Endothelial cell of umbilical vein (primary cell): ENCODE data around the gene MRPS18B. TPM values are rescaled to one million over a fixed set of nuclear protein-coding genes. Genes with fewer than 3 reads are reported as not detected.

Experiments
- BruUV-seq: library from RNA; stranded (reverse); fragments of 400-500 nt; replicated peaks from 2 replicates; lab custom pipeline; 2021; lab: Mats Ljungman, UMichigan
- CTCF ChIA-PET: fragments of 300-600, 350-600 bp; sonication (Branson Sonifier 250); formaldehyde crosslinking; loops from one replicate; lab custom pipeline; 2021; ENCODE audit warnings: antibody characterized with exemption, inconsistent platforms; lab: Charles Lee
- POLR2A ChIA-PET: fragments of 300-600, 350-600 bp; sonication (Branson Sonifier 250); formaldehyde crosslinking; loops from one replicate; lab custom pipeline; 2021; ENCODE audit warnings: antibody characterized with exemption, inconsistent platforms; lab: Charles Lee
- DNase-seq: peaks from one replicate; pipeline ENCODE4 v3.0.0-alpha.2; 2011; ENCODE audit warnings: low read depth, low spot score
- FAIRE-seq: peaks from 2 replicates; lab custom pipeline; 2011; peaks lifted over from hg19 to GRCh38; lab: Jason Lieb, UNC
- H2AFZ ChIP-seq: 2 replicates; pipeline ENCODE4 v1.6.0; 2012; ENCODE audit warnings: low read depth, low read length, control low read depth, inconsistent platforms
- H3K27ac ChIP-seq: 2 replicates; pipeline ENCODE4 v1.5.1; 2011; ENCODE audit warnings: low read depth, mild to moderate bottlenecking, control low read depth, low read length, moderate library complexity; ENCODE audit not compliant: insufficient read depth
- H3K27me3 ChIP-seq, 2 experiments: 2 replicates each; pipeline versions ENCODE4 v1.6.0 to v1.6.1; 2011; ENCODE audit warnings: low read length in 2 of 2, mixed read lengths in 1 of 2; ENCODE audit not compliant: control insufficient read depth in 2 of 2, insufficient read depth in 2 of 2
- H3K36me3 ChIP-seq, 2 experiments: 2 replicates in 1 of 2; 3 replicates in 1 of 2; pipeline ENCODE4 v1.5.1; 2011; ENCODE audit warnings: low read length in 2 of 2, mild to moderate bottlenecking in 1 of 2, moderate library complexity in 1 of 2; ENCODE audit not compliant: control insufficient read depth in 2 of 2, insufficient read depth in 2 of 2; ENCODE audit errors: extremely low read depth in 1 of 2
- H3K4me1 ChIP-seq: 3 replicates; pipeline ENCODE4 v1.5.1; 2011; ENCODE audit warnings: mild to moderate bottlenecking, low read length; ENCODE audit not compliant: control insufficient read depth, insufficient read depth; ENCODE audit errors: extremely low read depth
- H3K4me2 ChIP-seq: 2 replicates; pipeline ENCODE4 v1.6.1; 2011; ENCODE audit warnings: low read length, control low read depth, mixed read lengths; ENCODE audit not compliant: insufficient read depth
- H3K4me3 ChIP-seq, 3 experiments: fragments of 200-600 bp in 1 of 3; sonication (generic), shearing (Covaris generic) in 1 of 3; replicated peaks in 1 of 3; 2 replicates each; pipeline ENCODE4 v1.5.1; 2011 to 2016; ENCODE audit warnings: control low read depth in 3 of 3, low read length in 3 of 3, mild to moderate bottlenecking in 2 of 3, inconsistent platforms in 1 of 3, low read depth in 1 of 3, moderate library complexity in 1 of 3; ENCODE audit not compliant: insufficient read depth in 1 of 3
- H3K79me2 ChIP-seq: 2 replicates; pipeline ENCODE4 v1.6.0; 2012; ENCODE audit warnings: low read length, inconsistent platforms; ENCODE audit not compliant: control insufficient read depth, insufficient read depth
- H3K9ac ChIP-seq: replicated peaks from 2 replicates; pipeline ENCODE3; 2011; ENCODE audit warnings: low read length, control low read depth; ENCODE audit not compliant: insufficient read depth; ENCODE audit errors: extremely low read depth
- H3K9me1 ChIP-seq: replicated peaks from 3 replicates; pipeline ENCODE4 v1.6.0; 2011; ENCODE audit warnings: mild to moderate bottlenecking, low read length; ENCODE audit not compliant: control insufficient read depth, insufficient read depth; ENCODE audit errors: extremely low read depth
- H3K9me3 ChIP-seq: replicated peaks from 2 replicates; pipeline ENCODE4 v1.5.1; 2012; ENCODE audit warnings: low read length, inconsistent platforms; ENCODE audit not compliant: control insufficient read depth, insufficient read depth
- H4K20me1 ChIP-seq: replicated peaks from 2 replicates; pipeline ENCODE3; 2011; ENCODE audit warnings: mild to moderate bottlenecking, low read length; ENCODE audit not compliant: control insufficient read depth, insufficient read depth; ENCODE audit errors: extremely low read depth
- EZH2 ChIP-seq: IDR thresholded peaks from 2 replicates; pipeline ENCODE4 v1.6.1; 2012; ENCODE audit warnings: borderline replicate concordance, low read depth, mild to moderate bottlenecking, moderate library complexity, low read length, inconsistent platforms; ENCODE audit not compliant: severe bottlenecking
- FOS ChIP-seq: IDR thresholded peaks from 2 replicates; pipeline ENCODE4 v1.6.1; 2011; ENCODE audit warnings: mild to moderate bottlenecking, low read length, moderate library complexity, borderline replicate concordance; ENCODE audit not compliant: insufficient read depth
- GATA2 ChIP-seq: IDR thresholded peaks from 2 replicates; pipeline ENCODE4 v1.7.0; 2011; ENCODE audit warnings: low read depth, mild to moderate bottlenecking, moderate library complexity, mixed read lengths, low read length; ENCODE audit not compliant: insufficient read length, insufficient read depth
- JUN ChIP-seq: IDR thresholded peaks from 2 replicates; pipeline ENCODE4 v1.6.1; 2011; ENCODE audit warnings: borderline replicate concordance, low read depth; ENCODE audit not compliant: insufficient read length, insufficient read depth
- MYC ChIP-seq: IDR thresholded peaks from one replicate; pipeline ENCODE4 v1.6.1; 2011; ENCODE audit warnings: mild to moderate bottlenecking, low read depth, low read length
- POLR2A ChIP-seq: IDR thresholded peaks from 2 replicates; pipeline ENCODE4 v1.6.1; 2012; ENCODE audit warnings: low read depth, mild to moderate bottlenecking, control low read depth, low read length
- POLR2AphosphoS5 ChIP-seq: IDR thresholded peaks from 2 replicates; pipeline ENCODE4 v1.6.1; 2012; ENCODE audit warnings: low read depth, mild to moderate bottlenecking, control low read depth, low read length, moderate library complexity; ENCODE audit not compliant: insufficient read depth
- dilution Hi-C: fragments of 300-500 bp; cut with MboI; formaldehyde crosslinking; loops from one replicate; pipeline ENCODE4 v1.15.0; 2019; ENCODE audit warnings: low sequenced_read_pairs; ENCODE audit not compliant: extremely low pct_ligation_motif_present
- intact Hi-C: fragments of 100-400 bp; cut with micrococcal nuclease; formaldehyde crosslinking; loops from one replicate; pipeline ENCODE4 v1.10.0; 2022
- polyA plus RNA-seq, 4 experiments: library from polyadenylated mRNA; depleted of rRNA in 3 of 4; stranded (reverse) in 3 of 4; unstranded in 1 of 4; fragments of >200 nt; gene quantifications; 2 replicates each; pipeline versions ENCODE4 v1.2.1 to v1.2.3, GENCODE V29; 2011 to 2012; ENCODE audit warnings: missing spikeins in 1 of 4
- total RNA-seq: library from RNA; stranded (reverse); gene quantifications from 2 replicates; pipeline ENCODE4 v1.2.3, GENCODE V29; 2021
- TF ChIP-seq, protein P1 (sequence below): IDR thresholded peaks from 2 replicates; pipeline ENCODE4 v1.6.1; 2011; ENCODE audit not compliant: insufficient read depth, insufficient read length
- TF ChIP-seq, protein P2 (sequence below), 2 donors: IDR thresholded peaks; 1 replicate in 1 of 2; 2 replicates in 1 of 2; pipeline ENCODE4 v1.5.1; 2011; ENCODE audit warnings: low read length in 2 of 2, mild to moderate bottlenecking in 2 of 2, moderate library complexity in 2 of 2, control low read depth in 1 of 2, inconsistent platforms in 1 of 2, low read depth in 1 of 2; ENCODE audit not compliant: insufficient read depth in 1 of 2; ENCODE audit errors: extremely low read depth in 1 of 2

Gene MRPS18B
- total and polyA plus RNA-seq, 2 donors (not counting 3 experiments of a cell fraction or from before 2014, with no cell fraction given) = 32.6 to 49.1 TPM

DNA sequence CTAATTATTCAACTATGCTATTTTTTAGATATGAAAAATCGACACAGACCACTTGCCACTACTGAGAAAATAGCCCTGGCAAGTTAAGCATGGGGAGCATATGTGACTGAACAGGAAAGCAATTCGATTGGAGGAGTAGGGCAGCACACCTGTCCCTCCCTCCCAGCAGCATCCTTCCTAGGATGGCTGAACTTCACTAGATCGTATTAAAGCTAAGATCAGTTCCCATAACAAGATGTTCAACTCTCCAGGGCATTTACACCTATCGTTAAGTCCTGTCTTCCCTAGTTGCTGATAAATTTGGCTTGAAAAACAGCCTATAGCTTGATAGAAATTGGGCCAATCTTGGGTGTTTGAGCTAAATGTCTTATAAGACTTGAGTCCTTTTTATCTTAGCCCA is 7.6 kb upstream of the MRPS18B start:
- no peaks in the 10 kb centered on the region for H4K20me1 ChIP-seq
- POLR2A ChIA-PET = no interaction called here
- H3K4me3 ChIP-seq = no peak overlapping the region
- FAIRE-seq = no peak
- H2AFZ ChIP-seq = no peak overlapping the region
- dilution Hi-C loops (no loop called here), intact Hi-C loops (loop anchor here (5.0 kb wide), 1 partner anchor 128 kb away; no protein-coding TSS in a partner anchor)
- peaks cover 12% of the 10 kb centered on the region for H3K79me2 ChIP-seq
- H3K4me2 ChIP-seq = no peak overlapping the region
- H3K36me3 ChIP-seq = peaks cover 21 to 22% of the 10 kb centered on the region in 2 experiments
- H3K9me1 ChIP-seq = no peaks in the 10 kb centered on the region
- no peak overlapping the region for H3K27ac ChIP-seq
- TF ChIP-seq GATA2 = no peak
- no peak for TF ChIP-seq POLR2AphosphoS5
- BruUV-seq = no TSS peak
- no peaks in the 10 kb centered on the region for H3K27me3 ChIP-seq
- peaks cover 16% of the 10 kb centered on the region for H3K4me1 ChIP-seq
- CTCF ChIA-PET = interaction anchor here (0.9 to 1.3 kb wide), 3 partner anchors 10 to 121 kb away, joined by 3 to 4 read pairs (median 4); no protein-coding TSS in a partner anchor
- no peak for DNase-seq
- H3K9me3 ChIP-seq = no peaks in the 10 kb centered on the region
- no peak overlapping the region for H3K9ac ChIP-seq

DNA sequence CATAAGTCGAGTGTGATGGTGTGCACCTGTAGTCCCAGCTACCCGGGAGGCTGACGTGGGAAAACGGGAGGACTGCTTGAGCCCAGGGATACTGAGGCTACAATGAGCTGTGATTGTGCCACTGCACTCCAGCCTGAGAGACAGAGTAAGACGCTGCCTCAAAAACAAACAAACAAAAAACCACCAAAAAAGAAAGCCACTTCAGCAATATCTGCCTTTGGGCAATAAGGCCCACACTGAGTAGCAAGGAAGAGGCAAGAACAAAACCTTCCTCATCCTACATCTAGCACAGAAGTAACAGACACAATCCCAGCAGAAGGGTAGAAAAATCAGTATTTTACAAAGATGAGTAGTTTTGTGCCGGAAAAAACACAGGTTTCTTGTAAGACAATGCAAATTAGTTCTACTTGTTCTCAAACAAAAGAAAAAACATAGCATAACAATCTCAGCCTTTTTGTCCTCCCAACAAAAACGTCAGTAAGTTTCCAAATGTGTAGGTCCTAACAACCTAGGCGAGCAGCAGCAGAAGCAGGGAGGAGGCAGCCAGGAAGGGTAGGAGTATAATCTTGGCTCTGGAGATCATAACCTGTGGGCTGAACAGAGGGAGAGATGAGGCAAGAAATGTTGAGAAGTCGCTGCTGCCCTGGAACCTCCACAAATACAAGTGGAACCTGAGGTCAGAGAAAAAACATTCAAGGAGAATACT is 6.3 kb upstream of the MRPS18B start:
- peaks cover 21% of the 10 kb centered on the region for H3K79me2 ChIP-seq
- BruUV-seq = no TSS peak
- TF ChIP-seq, protein P1, sequence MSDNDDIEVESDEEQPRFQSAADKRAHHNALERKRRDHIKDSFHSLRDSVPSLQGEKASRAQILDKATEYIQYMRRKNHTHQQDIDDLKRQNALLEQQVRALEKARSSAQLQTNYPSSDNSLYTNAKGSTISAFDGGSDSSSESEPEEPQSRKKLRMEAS = no peak
- TF ChIP-seq, protein P2, sequence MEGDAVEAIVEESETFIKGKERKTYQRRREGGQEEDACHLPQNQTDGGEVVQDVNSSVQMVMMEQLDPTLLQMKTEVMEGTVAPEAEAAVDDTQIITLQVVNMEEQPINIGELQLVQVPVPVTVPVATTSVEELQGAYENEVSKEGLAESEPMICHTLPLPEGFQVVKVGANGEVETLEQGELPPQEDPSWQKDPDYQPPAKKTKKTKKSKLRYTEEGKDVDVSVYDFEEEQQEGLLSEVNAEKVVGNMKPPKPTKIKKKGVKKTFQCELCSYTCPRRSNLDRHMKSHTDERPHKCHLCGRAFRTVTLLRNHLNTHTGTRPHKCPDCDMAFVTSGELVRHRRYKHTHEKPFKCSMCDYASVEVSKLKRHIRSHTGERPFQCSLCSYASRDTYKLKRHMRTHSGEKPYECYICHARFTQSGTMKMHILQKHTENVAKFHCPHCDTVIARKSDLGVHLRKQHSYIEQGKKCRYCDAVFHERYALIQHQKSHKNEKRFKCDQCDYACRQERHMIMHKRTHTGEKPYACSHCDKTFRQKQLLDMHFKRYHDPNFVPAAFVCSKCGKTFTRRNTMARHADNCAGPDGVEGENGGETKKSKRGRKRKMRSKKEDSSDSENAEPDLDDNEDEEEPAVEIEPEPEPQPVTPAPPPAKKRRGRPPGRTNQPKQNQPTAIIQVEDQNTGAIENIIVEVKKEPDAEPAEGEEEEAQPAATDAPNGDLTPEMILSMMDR (IDR thresholded peaks at IDR 0.05; ENCODE audit: extremely low read depth in 1 of 2, insufficient read depth in 1 of 2, low read depth in 1 of 2, low read length in 2 of 2) = no peak
- TF ChIP-seq EZH2 = no peak
- TF ChIP-seq JUN = no peak
- no peak for TF ChIP-seq GATA2
- no peak for TF ChIP-seq FOS
- TF ChIP-seq POLR2AphosphoS5 = no peak
- no peak for TF ChIP-seq MYC
- no peak for TF ChIP-seq POLR2A
- POLR2A ChIA-PET = interaction anchor here (1.6 to 4.1 kb wide), 2 partner anchors 12 to 129 kb away, joined by 5 to 63 read pairs; no protein-coding TSS in a partner anchor
- no peaks in the 10 kb centered on the region for H3K9me1 ChIP-seq
- no peaks in the 10 kb centered on the region for H4K20me1 ChIP-seq
- no peak overlapping the region for H3K27ac ChIP-seq
- H3K4me2 ChIP-seq = no peak overlapping the region
- H3K27me3 ChIP-seq = no peaks in the 10 kb centered on the region
- dilution Hi-C loops = no loop called here
- CTCF ChIA-PET = interaction anchor here (0.6 to 4.5 kb wide), 9 partner anchors 11 to 129 kb away, joined by 3 to 47 read pairs (median 4); no protein-coding TSS in a partner anchor
- peaks cover 17 to 18% of the 10 kb centered on the region in 2 experiments for H3K36me3 ChIP-seq
- peaks cover 16% of the 10 kb centered on the region for H3K4me1 ChIP-seq
- no peak overlapping the region for H3K4me3 ChIP-seq
- H3K9me3 ChIP-seq = no peaks in the 10 kb centered on the region
- H3K9ac ChIP-seq = no peak overlapping the region
- FAIRE-seq (no peak), DNase-seq (no peak)
- no peak overlapping the region for H2AFZ ChIP-seq
- intact Hi-C loops = loop anchor here (5.0 kb wide), 1 partner anchor 129 kb away; no protein-coding TSS in a partner anchor
